GM12874 (cell line): Measurements from ENCODE around the gene ANGEL2.

ENCODE experiments used
- CTCF ChIP-seq: IDR thresholded peaks from 2 replicates; pipeline ENCODE4 v1.5.1; 2011; ENCODE audit warnings: low read depth, mild to moderate bottlenecking, control low read depth, low read length, moderate library complexity; ENCODE audit not compliant: insufficient read depth

Gene ANGEL2

GRCh38 chr1:212983482-212983881 lies 32.2 kb downstream of the ANGEL2 start:
- no peak for TF ChIP-seq CTCF

- no peak for TF ChIP-seq CTCF
Measured at GRCh38 chr1:212982430-212983152, 33.1 kb downstream of the ANGEL2 start.

GRCh38 chr1:212981571-212982328 lies 33.9 kb downstream of the ANGEL2 start:
- no peak for TF ChIP-seq CTCF

- TF ChIP-seq CTCF = no peak
Measured at GRCh38 chr1:212981025-212981495, 34.6 kb downstream of the ANGEL2 start.

GRCh38 chr1:212980123-212980785 lies 35.4 kb downstream of the ANGEL2 start:
- TF ChIP-seq CTCF = 0 out of 2 replicates have a peak, but pooled peaks have one; percentile 7

GRCh38 chr1:212979340-212980122 lies 36.1 kb downstream of the ANGEL2 start:
- TF ChIP-seq CTCF = no peak
